A673 (cell line): ENCODE measurements around the gene ARSG. TPM values are rescaled to one million over a fixed set of nuclear protein-coding genes. Genes with fewer than 3 reads are reported as not detected.

Experiments
- BruUV-seq: library from RNA; stranded (reverse); fragments of 400-500 nt; replicated peaks from 2 replicates; lab custom pipeline; 2021; lab: Mats Ljungman, UMichigan
- CTCF ChIA-PET: fragments of 300-600 bp; sonication (Branson Sonifier 250); formaldehyde crosslinking; loops from one replicate; lab custom pipeline; 2022; ENCODE audit warnings: antibody characterized with exemption; lab: Charles Lee
- POLR2A ChIA-PET: fragments of 300-600 bp; sonication (Branson Sonifier 250); formaldehyde crosslinking; loops from one replicate; lab custom pipeline; 2022; ENCODE audit warnings: antibody characterized with exemption; ENCODE audit not compliant: low non-redundant PET; lab: Charles Lee
- DNase-seq: peaks from one replicate; pipeline ENCODE4 v3.0.0-alpha.2; 2015; ENCODE audit warnings: low spot score
- H3K27ac ChIP-seq: fragments of 200-600 bp; sonication (generic); 2 replicates; pipeline ENCODE4 v1.5.1; 2016; ENCODE audit warnings: mixed run types, low read depth, mild to moderate bottlenecking, mixed read lengths, antibody characterized with exemption, low read length; ENCODE audit not compliant: poor library complexity, severe bottlenecking
- H3K27me3 ChIP-seq: fragments of 200-600 bp; sonication (generic); replicated peaks from 2 replicates; pipeline ENCODE4 v1.6.1; 2017; ENCODE audit warnings: mixed run types, low read depth, mild to moderate bottlenecking, mixed read lengths, antibody characterized with exemption, low read length; ENCODE audit not compliant: insufficient read depth, poor library complexity
- H3K36me3 ChIP-seq: fragments of 200-600 bp; sonication (generic); 2 replicates; pipeline ENCODE4 v1.6.1; 2016; ENCODE audit warnings: mixed run types, mild to moderate bottlenecking, mixed read lengths, antibody characterized with exemption, low read length; ENCODE audit not compliant: insufficient read depth, poor library complexity, severe bottlenecking
- H3K4me1 ChIP-seq: fragments of 200-600 bp; sonication (generic); 2 replicates; pipeline ENCODE4 v1.6.1; 2017; ENCODE audit warnings: mixed run types, mild to moderate bottlenecking, mixed read lengths, antibody characterized with exemption, low read length; ENCODE audit not compliant: insufficient read depth, poor library complexity, severe bottlenecking
- H3K4me3 ChIP-seq: fragments of 200-600 bp; sonication (generic); 2 replicates; pipeline ENCODE4 v1.5.1; 2016; ENCODE audit warnings: low read depth, mixed run types, mild to moderate bottlenecking, mixed read lengths, low read length; ENCODE audit not compliant: poor library complexity, severe bottlenecking
- H3K9me3 ChIP-seq: fragments of 200-600 bp; sonication (generic); 2 replicates; pipeline ENCODE4 v1.6.1; 2016; ENCODE audit warnings: mixed run types, low read depth, mild to moderate bottlenecking, mixed read lengths, antibody characterized with exemption, low read length; ENCODE audit not compliant: poor library complexity, severe bottlenecking
- CTCF ChIP-seq: fragments of 300-800, 200-600 bp; sonication (generic); conservative IDR thresholded peaks from 2 replicates; pipeline ENCODE4 v1.5.1; 2017; ENCODE audit warnings: low read depth, mild to moderate bottlenecking, antibody characterized with exemption, low read length, moderate library complexity, mixed read lengths
- EZH2 ChIP-seq: fragments of 200-600 bp; sonication (generic); IDR thresholded peaks from 2 replicates; pipeline ENCODE4 v1.6.1; 2017; ENCODE audit warnings: borderline replicate concordance, low read depth, mild to moderate bottlenecking, mixed read lengths, antibody characterized with exemption, low read length; ENCODE audit not compliant: poor library complexity, severe bottlenecking
- intact Hi-C: fragments of 100-400 bp; cut with micrococcal nuclease; formaldehyde crosslinking; loops from one replicate; pipeline ENCODE4 v1.10.0; 2022; ENCODE audit not compliant: unreplicated experiment
- total RNA-seq: library from RNA; stranded (reverse); gene quantifications from 2 replicates; pipeline ENCODE4 v1.2.3, GENCODE V29; 2021

ARSG gene
- total RNA-seq, 1 experiment from 2014 or later, result 1.0 TPM

- intact Hi-C loops, result no loop called here
- no peaks in the 10 kb centered on the region for H3K36me3 ChIP-seq
- DNase-seq, result no peak
- no peak for TF ChIP-seq CTCF
- no peak for TF ChIP-seq EZH2
- peaks cover 10% of the 10 kb centered on the region for H3K27me3 ChIP-seq
- ChIA-PET CTCF (no interaction called here), POLR2A (no interaction called here)
- no TSS peak for BruUV-seq
- H3K4me3 ChIP-seq, result no peak overlapping the region
- no peak overlapping the region for H3K27ac ChIP-seq
- no peaks in the 10 kb centered on the region for H3K4me1 ChIP-seq
- no peaks in the 10 kb centered on the region for H3K9me3 ChIP-seq
Observed at GRCh38 chr17:68421486-68421885, 130.2 kb downstream of the ARSG start.

- no peak overlapping the region for H3K27ac ChIP-seq
- H3K27me3 ChIP-seq, result peaks cover 10% of the 10 kb centered on the region
- H3K9me3 ChIP-seq, result no peaks in the 10 kb centered on the region
- POLR2A ChIA-PET, result no interaction called here
- intact Hi-C loops, result no loop called here
- no peaks in the 10 kb centered on the region for H3K4me1 ChIP-seq
- no TSS peak for BruUV-seq
- H3K36me3 ChIP-seq, result no peaks in the 10 kb centered on the region
- CTCF ChIA-PET, result no interaction called here
- no peak overlapping the region for H3K4me3 ChIP-seq
- TF ChIP-seq EZH2 (no peak), CTCF (no peak)
- DNase-seq, result no peak
Observed at GRCh38 chr17:68422821-68423220, 131.5 kb downstream of the ARSG start.

- ChIA-PET POLR2A (no interaction called here), CTCF (no interaction called here)
- peaks cover 10% of the 10 kb centered on the region for H3K27me3 ChIP-seq
- H3K4me1 ChIP-seq, result no peaks in the 10 kb centered on the region
- intact Hi-C loops, result no loop called here
- H3K27ac ChIP-seq, result no peak overlapping the region
- DNase-seq, result no peak
- H3K36me3 ChIP-seq, result no peaks in the 10 kb centered on the region
- no TSS peak for BruUV-seq
- no peak overlapping the region for H3K4me3 ChIP-seq
- H3K9me3 ChIP-seq, result no peaks in the 10 kb centered on the region
- no peak for TF ChIP-seq CTCF
- no peak for TF ChIP-seq EZH2
Observed at GRCh38 chr17:68423251-68423650, 132.0 kb downstream of the ARSG start.
